ENCODE results near the gene CSRP1. TPM values are rescaled to one million over a fixed set of nuclear protein-coding genes. Genes with fewer than 3 reads are reported as not detected.

The CSRP1 gene
- total and polyA plus RNA-seq, 2 experiments from 2014 or later: 5.8 to 29.9 TPM

DNA sequence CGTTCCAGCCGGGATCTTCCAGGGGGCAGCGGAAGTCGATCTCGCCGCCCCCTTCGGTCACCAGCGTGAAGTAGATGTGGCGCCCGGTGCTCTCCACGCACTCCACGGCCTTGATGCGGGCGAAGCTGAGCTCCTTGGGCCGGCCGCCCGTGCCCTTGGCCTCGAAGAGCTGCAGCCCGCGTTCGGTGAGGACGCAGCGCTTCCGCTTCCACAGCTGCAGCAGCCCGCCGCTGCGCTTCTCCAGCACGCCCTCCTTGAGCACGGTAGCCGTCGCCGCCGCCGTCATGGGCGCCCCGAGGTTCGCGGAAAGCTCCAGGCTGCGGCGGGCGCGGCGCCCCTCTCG is 38.5 kb downstream of the CSRP1 start:
- no peaks in the 10 kb centered on the region for H3K9me3 Mint-ChIP-seq
- H3F3A ChIP-seq (replicated peaks; ENCODE audit: low read depth): peaks cover 8% of the 10 kb centered on the region; the same call in 1 of the 2 replicates
- DNase-seq (ENCODE audit: low spot score) (peak; percentile 61), ATAC-seq (peak; percentile 45)
- H2AFZ ChIP-seq: peak overlapping the region; percentile 32; the same call in 1 of the 2 replicates
- peaks cover 25% of the 10 kb centered on the region for H3K36me3 Mint-ChIP-seq (ENCODE audit: low read depth)
- H4K20me1 ChIP-seq (replicated peaks; ENCODE audit: insufficient read depth): peaks cover 2% of the 10 kb centered on the region
- no peak overlapping the region for H3K27ac ChIP-seq (ENCODE audit: low read depth)
- TF ChIP-seq CTCF (conservative IDR thresholded peaks at IDR 0.05; ENCODE audit: low read depth in 2 of 2): no peak
- TF ChIP-seq ZNF331 (CRISPR knock-in tag; IDR thresholded peaks at IDR 0.05; ENCODE audit: low read depth): no peak
- TF ChIP-seq, protein P1, sequence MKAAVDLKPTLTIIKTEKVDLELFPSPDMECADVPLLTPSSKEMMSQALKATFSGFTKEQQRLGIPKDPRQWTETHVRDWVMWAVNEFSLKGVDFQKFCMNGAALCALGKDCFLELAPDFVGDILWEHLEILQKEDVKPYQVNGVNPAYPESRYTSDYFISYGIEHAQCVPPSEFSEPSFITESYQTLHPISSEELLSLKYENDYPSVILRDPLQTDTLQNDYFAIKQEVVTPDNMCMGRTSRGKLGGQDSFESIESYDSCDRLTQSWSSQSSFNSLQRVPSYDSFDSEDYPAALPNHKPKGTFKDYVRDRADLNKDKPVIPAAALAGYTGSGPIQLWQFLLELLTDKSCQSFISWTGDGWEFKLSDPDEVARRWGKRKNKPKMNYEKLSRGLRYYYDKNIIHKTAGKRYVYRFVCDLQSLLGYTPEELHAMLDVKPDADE (IDR thresholded peaks at IDR 0.05): no peak
- TF ChIP-seq JUNB (IDR thresholded peaks at IDR 0.05; ENCODE audit: unreplicated experiment): no peak
- TF ChIP-seq ZNF462 (CRISPR knock-in tag; IDR thresholded peaks at IDR 0.05): no peak
- no peak for TF ChIP-seq EZH2phosphoT487 (IDR thresholded peaks at IDR 0.05; ENCODE audit: unreplicated experiment)
- peak overlapping the region; percentile 73 for H3K4me3 Mint-ChIP-seq
- peak overlapping the region; percentile 88 for H3K4me3 ChIP-seq
- peaks cover 19% of the 10 kb centered on the region for H3K79me2 ChIP-seq (replicated peaks; ENCODE audit: insufficient read depth)
- H3K4me1 ChIP-seq (ENCODE audit: insufficient read depth): peaks cover 6% of the 10 kb centered on the region
- H3K27ac Mint-ChIP-seq: no peak overlapping the region
- peaks cover 46% of the 10 kb centered on the region for H3K27me3 Mint-ChIP-seq (ENCODE audit: insufficient read depth, low read depth, poor library complexity)
- H3K36me3 ChIP-seq (ENCODE audit: insufficient read depth): no peaks in the 10 kb centered on the region; the same call in 1 of the 2 replicates
- peak overlapping the region; percentile 96 for H3K4me2 ChIP-seq
- H3K9me2 ChIP-seq (ENCODE audit: insufficient read depth): 0 out of 2 replicates have a peak, but pooled peaks cover 6% of the 10 kb centered on the region
- H3K27me3 ChIP-seq (ENCODE audit: insufficient read depth): peaks cover 43% of the 10 kb centered on the region
- peaks cover 16% of the 10 kb centered on the region for H3K4me1 Mint-ChIP-seq
